ENCODE data around the gene AP1M1. TPM values are rescaled to one million over a fixed set of nuclear protein-coding genes. Genes with fewer than 3 reads are reported as not detected.

The AP1M1 gene
- total RNA-seq, 4 donors from 2014 or later, result 21.2 to 80.9 (median 32.7) TPM

DNA sequence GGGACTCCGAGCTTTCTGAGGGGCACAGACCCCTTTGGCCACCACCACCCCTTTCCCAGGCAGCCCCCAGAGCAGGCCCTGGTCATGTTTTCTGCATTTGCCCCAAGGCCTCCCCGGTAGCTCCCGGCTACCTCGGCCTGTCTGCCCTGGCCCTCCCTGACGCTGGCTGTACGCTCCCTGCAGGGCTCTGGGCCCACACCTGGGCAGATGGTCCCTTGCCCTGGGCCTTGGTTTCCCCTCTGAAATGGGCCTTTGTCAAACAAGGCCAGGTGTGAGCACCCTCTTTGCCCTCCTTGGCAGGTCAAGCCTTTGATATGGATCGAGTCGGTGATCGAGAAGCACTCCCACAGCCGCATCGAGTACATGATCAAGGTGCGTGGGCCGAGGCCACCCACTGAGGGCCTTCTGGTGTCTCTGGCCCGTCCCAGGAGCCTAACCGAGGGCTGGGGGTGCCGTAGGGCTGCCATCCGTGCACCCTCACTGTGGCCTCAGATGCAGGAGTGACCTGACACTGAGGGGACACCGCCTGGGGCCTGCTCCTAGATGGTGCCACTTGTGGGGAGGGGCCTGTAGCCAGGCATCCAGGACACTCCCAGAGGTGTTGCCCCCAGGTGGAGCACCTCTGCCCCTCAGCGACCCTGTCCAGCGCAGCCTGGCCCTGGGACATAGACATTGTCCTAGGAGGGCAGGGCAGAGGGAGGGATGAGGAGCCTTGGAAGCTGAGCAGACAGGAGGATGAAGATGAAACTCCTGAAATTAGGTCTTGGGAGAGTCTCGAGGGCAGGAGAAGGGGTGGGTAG lies 30.3 kb downstream of the AP1M1 start:
- no peaks in the 10 kb centered on the region for H3K36me3 ChIP-seq
- intact Hi-C loops (cut with DNase I; ENCODE audit: low total_unique reads), result no loop called here
- TF ChIP-seq, protein P1, sequence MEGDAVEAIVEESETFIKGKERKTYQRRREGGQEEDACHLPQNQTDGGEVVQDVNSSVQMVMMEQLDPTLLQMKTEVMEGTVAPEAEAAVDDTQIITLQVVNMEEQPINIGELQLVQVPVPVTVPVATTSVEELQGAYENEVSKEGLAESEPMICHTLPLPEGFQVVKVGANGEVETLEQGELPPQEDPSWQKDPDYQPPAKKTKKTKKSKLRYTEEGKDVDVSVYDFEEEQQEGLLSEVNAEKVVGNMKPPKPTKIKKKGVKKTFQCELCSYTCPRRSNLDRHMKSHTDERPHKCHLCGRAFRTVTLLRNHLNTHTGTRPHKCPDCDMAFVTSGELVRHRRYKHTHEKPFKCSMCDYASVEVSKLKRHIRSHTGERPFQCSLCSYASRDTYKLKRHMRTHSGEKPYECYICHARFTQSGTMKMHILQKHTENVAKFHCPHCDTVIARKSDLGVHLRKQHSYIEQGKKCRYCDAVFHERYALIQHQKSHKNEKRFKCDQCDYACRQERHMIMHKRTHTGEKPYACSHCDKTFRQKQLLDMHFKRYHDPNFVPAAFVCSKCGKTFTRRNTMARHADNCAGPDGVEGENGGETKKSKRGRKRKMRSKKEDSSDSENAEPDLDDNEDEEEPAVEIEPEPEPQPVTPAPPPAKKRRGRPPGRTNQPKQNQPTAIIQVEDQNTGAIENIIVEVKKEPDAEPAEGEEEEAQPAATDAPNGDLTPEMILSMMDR (IDR thresholded peaks at IDR 0.05), result no peak
- H3K9me3 ChIP-seq, result no peaks in the 10 kb centered on the region
- H3K4me3 ChIP-seq, result no peak overlapping the region
- no peak overlapping the region for H3K27ac ChIP-seq
- no peaks in the 10 kb centered on the region for H3K4me1 ChIP-seq
- H3K27me3 ChIP-seq, result no peaks in the 10 kb centered on the region
- DNase-seq, result no peak

DNA sequence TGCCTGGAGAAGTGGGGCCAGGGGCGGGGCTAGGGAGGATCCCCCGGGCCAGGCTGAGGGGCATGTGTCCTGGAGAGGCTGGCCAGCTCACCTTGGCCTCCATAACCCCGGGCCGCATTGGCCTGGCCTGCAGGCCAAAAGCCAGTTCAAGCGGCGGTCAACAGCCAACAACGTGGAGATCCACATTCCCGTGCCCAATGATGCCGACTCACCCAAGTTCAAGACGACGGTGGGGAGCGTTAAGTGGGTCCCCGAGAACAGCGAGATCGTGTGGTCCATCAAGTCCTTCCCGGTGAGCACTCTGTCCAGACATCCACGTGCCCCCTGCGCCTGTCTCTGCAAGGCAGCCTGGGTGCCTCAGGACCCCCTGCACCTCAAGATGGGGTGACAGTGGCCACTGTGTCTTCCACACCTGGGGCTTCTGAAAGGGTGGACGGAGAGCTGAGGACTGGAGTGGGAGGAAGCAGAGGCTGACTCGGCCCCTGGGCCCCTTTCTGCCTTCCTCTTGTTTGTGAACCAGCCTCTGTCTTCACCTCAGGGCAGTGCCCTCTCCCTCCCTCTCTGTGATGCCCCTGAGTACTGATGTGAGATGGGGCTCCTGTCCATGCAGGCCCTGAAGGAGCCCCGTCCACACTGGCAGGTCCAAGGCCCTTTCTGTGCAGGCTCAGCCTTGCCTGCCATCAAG lies 31.1 kb downstream of the AP1M1 start:
- Histone ChIP-seq H3K27ac (no peak overlapping the region), H3K27me3 (no peaks in the 10 kb centered on the region), H3K4me3 (no peak overlapping the region), H3K9me3 (no peaks in the 10 kb centered on the region), H3K4me1 (no peaks in the 10 kb centered on the region), H3K36me3 (no peaks in the 10 kb centered on the region)
- TF ChIP-seq, protein P1 (IDR thresholded peaks at IDR 0.05), result no peak
- TF ChIP-seq POLR2A (IDR thresholded peaks at IDR 0.05), result no peak
- no peak for DNase-seq
- intact Hi-C loops (cut with DNase I; ENCODE audit: low total_unique reads), result no loop called here

DNA sequence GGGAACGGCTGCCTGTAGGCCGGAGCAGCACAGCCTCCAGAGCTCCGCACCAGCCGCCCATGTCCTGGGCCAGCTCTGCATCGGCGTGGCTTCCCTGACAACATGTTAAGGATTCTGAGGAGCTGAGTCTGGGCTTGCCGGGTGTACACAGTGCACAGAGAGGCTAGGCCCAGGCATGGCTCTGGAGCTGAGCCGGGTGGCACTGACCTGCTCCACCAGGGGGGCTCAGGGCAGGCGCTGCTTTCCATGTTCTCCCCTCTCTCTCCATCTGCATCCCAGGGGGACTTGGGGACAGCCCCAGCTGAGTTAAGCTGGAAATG lies 31.6 kb downstream of the AP1M1 start:
- Histone ChIP-seq H3K27me3 (no peaks in the 10 kb centered on the region), H3K4me1 (no peaks in the 10 kb centered on the region), H3K9me3 (no peaks in the 10 kb centered on the region), H3K27ac (no peak overlapping the region), H3K4me3 (no peak overlapping the region), H3K36me3 (no peaks in the 10 kb centered on the region)
- intact Hi-C loops (cut with DNase I; ENCODE audit: low total_unique reads), result no loop called here
- TF ChIP-seq, protein P1 (IDR thresholded peaks at IDR 0.05), result no peak
- no peak for TF ChIP-seq POLR2A (IDR thresholded peaks at IDR 0.05)
- DNase-seq, result no peak

DNA sequence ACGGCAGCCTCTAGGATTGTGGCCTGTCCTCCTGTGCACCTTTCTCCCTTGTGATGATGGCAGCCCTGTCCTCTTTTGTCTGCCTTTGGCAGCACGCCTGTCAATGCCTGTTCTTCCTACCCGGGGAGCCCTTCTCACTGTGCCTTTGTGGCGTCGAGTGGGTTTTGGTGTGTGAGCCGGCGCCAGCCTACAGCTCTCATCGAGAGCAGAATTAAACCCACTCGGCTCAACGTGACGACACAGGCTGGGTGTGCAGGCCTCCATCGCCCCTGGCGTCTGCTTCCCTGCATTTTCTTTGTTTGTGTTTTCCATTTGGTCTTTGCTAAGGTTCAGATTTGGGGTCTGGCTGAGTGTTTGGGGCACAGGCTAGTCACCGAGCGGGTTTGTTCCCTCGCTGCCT lies 34.4 kb downstream of the AP1M1 start:
- Histone ChIP-seq H3K27ac (no peak overlapping the region), H3K4me1 (no peaks in the 10 kb centered on the region), H3K9me3 (no peaks in the 10 kb centered on the region), H3K27me3 (no peaks in the 10 kb centered on the region), H3K36me3 (no peaks in the 10 kb centered on the region), H3K4me3 (no peak overlapping the region)
- TF ChIP-seq POLR2A (IDR thresholded peaks at IDR 0.05), result no peak
- TF ChIP-seq, protein P1 (IDR thresholded peaks at IDR 0.05), result no peak
- intact Hi-C loops (cut with DNase I; ENCODE audit: low total_unique reads), result no loop called here
- no peak for DNase-seq

DNA sequence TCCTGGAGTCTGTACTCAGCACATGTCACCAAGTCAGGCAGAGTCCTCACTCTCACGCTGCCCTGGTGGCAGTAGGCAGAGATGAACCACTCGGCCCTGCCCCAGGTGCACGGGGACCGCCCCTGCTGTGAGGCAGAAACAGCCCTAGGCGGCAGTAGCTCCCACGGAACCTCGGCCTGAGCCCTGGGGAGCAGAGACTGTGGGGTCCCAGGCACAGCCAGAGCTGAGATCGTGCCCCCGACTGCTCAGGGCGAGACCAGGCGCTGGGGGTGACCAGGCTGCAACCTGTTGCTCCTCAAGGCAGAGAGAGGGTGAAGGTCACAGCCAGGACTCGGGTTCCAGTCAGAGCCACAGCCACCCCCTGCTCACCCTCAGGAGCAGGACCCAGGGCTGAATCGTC lies 34.9 kb downstream of the AP1M1 start:
- intact Hi-C loops (cut with DNase I; ENCODE audit: low total_unique reads), result no loop called here
- Histone ChIP-seq H3K27ac (no peak overlapping the region), H3K9me3 (no peaks in the 10 kb centered on the region), H3K36me3 (no peaks in the 10 kb centered on the region), H3K27me3 (no peaks in the 10 kb centered on the region), H3K4me1 (no peaks in the 10 kb centered on the region), H3K4me3 (no peak overlapping the region)
- DNase-seq, result no peak
- TF ChIP-seq, protein P1 (IDR thresholded peaks at IDR 0.05), result no peak
- TF ChIP-seq POLR2A (IDR thresholded peaks at IDR 0.05), result no peak

Data from uterus (tissue), 4 donors.